HepG2 (cell line): ENCODE measurements around the gene MED9. TPM values are rescaled to one million over a fixed set of nuclear protein-coding genes. Genes with fewer than 3 reads are reported as not detected.

Experiments
- BORCS8-MEF2B ChIP-seq: sonication (generic); formaldehyde crosslinking; IDR thresholded peaks from 2 replicates; pipeline ENCODE4 v1.8.0; 2022; ENCODE audit warnings: mild to moderate bottlenecking, missing genetic modification reagents
- HDAC6 ChIP-seq: fragments of 200-600 bp; sonication (generic); IDR thresholded peaks from 2 replicates; pipeline ENCODE4 v1.7.0; 2017; ENCODE audit warnings: mild to moderate bottlenecking, antibody characterized with exemption, low read length, low read depth
- JUN ChIP-seq: sonication (generic); formaldehyde crosslinking; IDR thresholded peaks from 2 replicates; pipeline ENCODE4 v1.4.0; 2020; ENCODE audit warnings: mild to moderate bottlenecking, missing genetic modification reagents
- KLF12 ChIP-seq: sonication (generic); formaldehyde crosslinking; IDR thresholded peaks from 2 replicates; pipeline ENCODE4 v1.4.0; 2020; ENCODE audit warnings: missing genetic modification reagents, borderline replicate concordance
- MAZ ChIP-seq, 2 experiments: sonication (generic) in 1 of 2; formaldehyde crosslinking in 1 of 2; IDR thresholded peaks; 2 replicates each; pipeline versions ENCODE4 v1.5.0 to v1.6.1; 2012 to 2020; ENCODE audit warnings: low read depth in 2 of 2, mild to moderate bottlenecking in 2 of 2, borderline replicate concordance in 1 of 2, improper control_type of control experiment in 1 of 2, low read length in 1 of 2, missing genetic modification reagents in 1 of 2, moderate library complexity in 1 of 2
- SIX4 ChIP-seq: sonication (generic); formaldehyde crosslinking; IDR thresholded peaks from 2 replicates; pipeline ENCODE4 v1.4.0; 2020; ENCODE audit warnings: missing genetic modification reagents
- SNAI1 ChIP-seq: sonication (generic); formaldehyde crosslinking; IDR thresholded peaks from 2 replicates; pipeline ENCODE4 v1.5.0; 2020; ENCODE audit warnings: mild to moderate bottlenecking, missing genetic modification reagents, borderline replicate concordance
- SOX6 ChIP-seq, 2 experiments: fragments of 450-650 bp in 1 of 2; sonication (generic) in 1 of 2; formaldehyde crosslinking in 1 of 2; IDR thresholded peaks; 2 replicates each; pipeline versions ENCODE4 v1.4.0 to v1.6.1; 2017 to 2020; ENCODE audit warnings: antibody characterized with exemption in 1 of 2, mild to moderate bottlenecking in 1 of 2, missing genetic modification reagents in 1 of 2
- TOE1 ChIP-seq: sonication (generic); formaldehyde crosslinking; IDR thresholded peaks from 2 replicates; pipeline ENCODE4 v1.4.0; 2020; ENCODE audit warnings: mild to moderate bottlenecking, missing genetic modification reagents
- ZNF205 ChIP-seq: IDR thresholded peaks from 2 replicates; pipeline ENCODE4 v1.6.1; 2018; ENCODE audit warnings: missing biosample characterization, missing genetic modification reagents
- ZNF383 ChIP-seq: sonication (generic); formaldehyde crosslinking; IDR thresholded peaks from 2 replicates; pipeline ENCODE4 v1.4.0; 2020; ENCODE audit warnings: missing genetic modification reagents, mild to moderate bottlenecking, borderline replicate concordance
- ZNF496 ChIP-seq: sonication (generic); formaldehyde crosslinking; IDR thresholded peaks from 2 replicates; pipeline ENCODE4 v1.8.1; 2023; ENCODE audit warnings: mild to moderate bottlenecking, moderate library complexity, missing genetic modification reagents; ENCODE audit not compliant: insufficient replicate concordance
- ZNF543 ChIP-seq: sonication (generic); formaldehyde crosslinking; IDR thresholded peaks from 2 replicates; pipeline ENCODE4 v1.4.0; 2020; ENCODE audit warnings: mild to moderate bottlenecking, missing genetic modification reagents
- ZNF747 ChIP-seq: sonication (generic); formaldehyde crosslinking; IDR thresholded peaks from 2 replicates; pipeline ENCODE4 v1.8.1; 2023; ENCODE audit warnings: missing genetic modification reagents, mild to moderate bottlenecking, borderline replicate concordance
- ZNF891 ChIP-seq: sonication (generic); formaldehyde crosslinking; IDR thresholded peaks from 2 replicates; pipeline ENCODE4 v1.5.0; 2020; ENCODE audit warnings: mild to moderate bottlenecking, missing genetic modification reagents
- ZZZ3 ChIP-seq: sonication (generic); formaldehyde crosslinking; IDR thresholded peaks from 2 replicates; pipeline ENCODE4 v1.4.0; 2020; ENCODE audit warnings: missing genetic modification reagents, mild to moderate bottlenecking, borderline replicate concordance
- polyA plus RNA-seq, 8 experiments: library from polyadenylated mRNA; depleted of rRNA in 3 of 8; stranded (reverse) in 7 of 8; unstranded in 1 of 8; fragments of >200 nt; fragmentation: Illumina TruSeq in 4 of 8; extraction: Trizol in 4 of 8; gene quantifications; 2 replicates each; pipeline versions ENCODE4 v1.2.1 to v1.2.3, GENCODE V29; 2011 to 2016; ENCODE audit warnings: low read depth in 4 of 8, missing spikeins in 1 of 8, mixed read lengths in 1 of 8; ENCODE audit not compliant: insufficient read depth in 1 of 8
- total RNA-seq, 5 experiments: library from RNA; depleted of rRNA; stranded (reverse); fragments of >200 nt; fragmentation: Illumina TruSeq; extraction: Trizol; gene quantifications; 2 replicates each; pipeline ENCODE4 v1.2.3, GENCODE V29; 2016; ENCODE audit warnings: low read depth in 1 of 5
- TF ChIP-seq, protein P1 (sequence below): sonication (generic); formaldehyde crosslinking; IDR thresholded peaks from 2 replicates; pipeline ENCODE4 v1.5.1; 2020; ENCODE audit warnings: missing genetic modification reagents, mild to moderate bottlenecking, borderline replicate concordance
- TF ChIP-seq, protein P2 (sequence below): sonication (generic); formaldehyde crosslinking; IDR thresholded peaks from 2 replicates; pipeline ENCODE4 v1.8.0; 2022; ENCODE audit warnings: missing genetic modification reagents, mild to moderate bottlenecking, inconsistent platforms, borderline replicate concordance
- TF ChIP-seq, protein P3 (sequence below): sonication (generic); formaldehyde crosslinking; IDR thresholded peaks from 2 replicates; pipeline ENCODE4 v1.5.0; 2020; ENCODE audit warnings: missing genetic modification reagents, mild to moderate bottlenecking, borderline replicate concordance
- TF ChIP-seq, protein P4 (sequence below): sonication (generic); formaldehyde crosslinking; IDR thresholded peaks from 2 replicates; pipeline ENCODE4 v1.8.0; 2022; ENCODE audit warnings: low read depth, missing genetic modification reagents
- TF ChIP-seq, protein P5 (sequence below): sonication (generic); formaldehyde crosslinking; IDR thresholded peaks from 2 replicates; pipeline ENCODE4 v1.4.0; 2020; ENCODE audit warnings: missing genetic modification reagents, mild to moderate bottlenecking, borderline replicate concordance

The MED9 gene
- total and polyA plus RNA-seq, 2 of the 13 experiments (the other 11 are each of a cell fraction or from before 2014, with no cell fraction given), result 11.9 to 15.1 TPM

DNA sequence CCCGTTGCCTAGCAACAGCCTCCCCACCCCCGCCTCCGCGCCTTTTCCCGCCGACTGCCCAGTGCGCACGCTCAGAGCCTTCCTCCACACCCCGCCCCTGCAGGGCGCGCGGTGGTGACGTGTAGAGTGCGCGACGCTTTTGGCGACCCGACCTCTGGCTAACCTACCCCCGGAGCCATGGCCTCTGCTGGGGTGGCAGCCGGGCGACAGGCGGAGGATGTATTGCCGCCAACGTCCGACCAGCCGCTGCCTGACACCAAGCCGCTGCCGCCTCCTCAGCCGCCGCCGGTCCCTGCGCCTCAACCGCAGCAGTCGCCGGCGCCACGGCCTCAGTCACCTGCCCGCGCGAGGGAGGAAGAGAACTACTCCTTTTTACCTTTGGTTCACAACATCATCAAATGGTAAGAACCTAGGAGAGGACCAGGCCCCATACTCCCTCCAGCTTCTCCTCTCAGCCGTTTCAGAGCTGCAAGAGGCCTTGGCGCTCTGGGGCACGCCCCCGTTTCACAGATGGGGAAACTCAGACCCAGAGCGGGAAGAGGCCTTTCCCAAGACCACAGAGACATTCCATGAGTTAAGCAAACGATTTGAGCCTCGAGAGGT is at the start of gene MED9 (continued):
- TF ChIP-seq JUN (CRISPR knock-in tag) (no peak), MAZ (IDR thresholded peaks at IDR 0.05; ENCODE audit: borderline replicate concordance, low read depth, low read length) (peak; percentile 99), MAZ (CRISPR knock-in tag; IDR thresholded peaks at IDR 0.05; ENCODE audit: low read depth) (peak; percentile 97), TOE1 (CRISPR knock-in tag) (no peak), ZNF747 (CRISPR knock-in tag) (peak; percentile 64; the same call in 1 of the 2 replicates), ZZZ3 (CRISPR knock-in tag) (peak; percentile 84; the same call in 1 of the 2 replicates), ZNF543 (no peak), BORCS8-MEF2B (CRISPR knock-in tag) (peak; percentile 91), ZNF496 (CRISPR knock-in tag) (no peak), SNAI1 (CRISPR knock-in tag) (no peak), SOX6 (IDR thresholded peaks at IDR 0.05) (no peak), SOX6 (CRISPR knock-in tag; IDR thresholded peaks at IDR 0.05) (peak; percentile 26; the same call in 1 of the 2 replicates), HDAC6 (no peak), ZNF891 (CRISPR knock-in tag) (peak; percentile 90), SIX4 (CRISPR knock-in tag) (no peak), KLF12 (CRISPR knock-in tag) (no peak; the same call in 1 of the 2 replicates), ZNF383 (no peak), ZNF205 (CRISPR knock-in tag) (peak; percentile 42; the same call in 1 of the 2 replicates)
- TF ChIP-seq, protein P1, sequence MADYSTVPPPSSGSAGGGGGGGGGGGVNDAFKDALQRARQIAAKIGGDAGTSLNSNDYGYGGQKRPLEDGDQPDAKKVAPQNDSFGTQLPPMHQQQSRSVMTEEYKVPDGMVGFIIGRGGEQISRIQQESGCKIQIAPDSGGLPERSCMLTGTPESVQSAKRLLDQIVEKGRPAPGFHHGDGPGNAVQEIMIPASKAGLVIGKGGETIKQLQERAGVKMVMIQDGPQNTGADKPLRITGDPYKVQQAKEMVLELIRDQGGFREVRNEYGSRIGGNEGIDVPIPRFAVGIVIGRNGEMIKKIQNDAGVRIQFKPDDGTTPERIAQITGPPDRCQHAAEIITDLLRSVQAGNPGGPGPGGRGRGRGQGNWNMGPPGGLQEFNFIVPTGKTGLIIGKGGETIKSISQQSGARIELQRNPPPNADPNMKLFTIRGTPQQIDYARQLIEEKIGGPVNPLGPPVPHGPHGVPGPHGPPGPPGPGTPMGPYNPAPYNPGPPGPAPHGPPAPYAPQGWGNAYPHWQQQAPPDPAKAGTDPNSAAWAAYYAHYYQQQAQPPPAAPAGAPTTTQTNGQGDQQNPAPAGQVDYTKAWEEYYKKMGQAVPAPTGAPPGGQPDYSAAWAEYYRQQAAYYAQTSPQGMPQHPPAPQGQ, result no peak
- TF ChIP-seq, protein P2, sequence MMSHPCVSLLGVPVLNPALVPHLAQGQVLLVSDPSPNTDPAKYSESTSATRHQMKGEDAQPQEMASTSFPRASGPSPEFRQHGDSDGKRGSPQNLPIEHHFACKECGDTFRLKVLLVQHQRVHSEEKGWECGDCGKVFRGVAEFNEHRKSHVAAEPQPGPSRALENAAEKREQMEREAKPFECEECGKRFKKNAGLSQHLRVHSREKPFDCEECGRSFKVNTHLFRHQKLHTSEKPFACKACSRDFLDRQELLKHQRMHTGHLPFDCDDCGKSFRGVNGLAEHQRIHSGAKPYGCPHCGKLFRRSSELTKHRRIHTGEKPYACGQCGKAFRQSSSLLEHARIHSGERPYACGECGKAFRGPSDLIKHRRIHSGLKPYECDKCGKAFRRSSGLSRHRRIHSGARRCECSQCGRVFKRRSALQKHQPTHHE (CRISPR knock-in tag), result no peak
- TF ChIP-seq, protein P3, sequence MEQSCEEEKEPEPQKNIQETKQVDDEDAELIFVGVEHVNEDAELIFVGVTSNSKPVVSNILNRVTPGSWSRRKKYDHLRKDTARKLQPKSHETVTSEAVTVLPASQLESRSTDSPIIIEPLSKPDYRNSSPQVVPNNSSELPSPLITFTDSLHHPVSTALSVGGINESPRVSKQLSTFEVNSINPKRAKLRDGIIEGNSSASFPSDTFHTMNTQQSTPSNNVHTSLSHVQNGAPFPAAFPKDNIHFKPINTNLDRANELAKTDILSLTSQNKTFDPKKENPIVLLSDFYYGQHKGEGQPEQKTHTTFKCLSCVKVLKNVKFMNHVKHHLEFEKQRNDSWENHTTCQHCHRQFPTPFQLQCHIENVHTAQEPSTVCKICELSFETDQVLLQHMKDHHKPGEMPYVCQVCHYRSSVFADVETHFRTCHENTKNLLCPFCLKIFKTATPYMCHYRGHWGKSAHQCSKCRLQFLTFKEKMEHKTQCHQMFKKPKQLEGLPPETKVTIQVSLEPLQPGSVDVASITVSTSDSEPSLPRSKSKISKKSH (CRISPR knock-in tag), result peak; percentile 62; the same call in 1 of the 2 replicates
- TF ChIP-seq, protein P4, sequence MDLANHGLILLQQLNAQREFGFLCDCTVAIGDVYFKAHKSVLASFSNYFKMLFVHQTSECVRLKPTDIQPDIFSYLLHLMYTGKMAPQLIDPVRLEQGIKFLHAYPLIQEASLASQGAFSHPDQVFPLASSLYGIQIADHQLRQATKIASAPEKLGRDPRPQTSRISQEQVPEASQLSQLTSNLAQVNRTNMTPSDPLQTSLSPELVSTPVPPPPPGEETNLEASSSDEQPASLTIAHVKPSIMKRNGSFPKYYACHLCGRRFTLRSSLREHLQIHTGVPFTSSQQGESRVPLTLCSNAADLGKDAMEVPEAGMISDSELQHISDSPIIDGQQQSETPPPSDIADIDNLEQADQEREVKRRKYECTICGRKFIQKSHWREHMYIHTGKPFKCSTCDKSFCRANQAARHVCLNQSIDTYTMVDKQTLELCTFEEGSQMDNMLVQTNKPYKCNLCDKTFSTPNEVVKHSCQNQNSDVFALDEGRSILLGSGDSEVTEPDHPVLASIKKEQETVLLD, result 0 out of 2 replicates have a peak, but pooled peaks have one; percentile 27
- TF ChIP-seq, protein P5, sequence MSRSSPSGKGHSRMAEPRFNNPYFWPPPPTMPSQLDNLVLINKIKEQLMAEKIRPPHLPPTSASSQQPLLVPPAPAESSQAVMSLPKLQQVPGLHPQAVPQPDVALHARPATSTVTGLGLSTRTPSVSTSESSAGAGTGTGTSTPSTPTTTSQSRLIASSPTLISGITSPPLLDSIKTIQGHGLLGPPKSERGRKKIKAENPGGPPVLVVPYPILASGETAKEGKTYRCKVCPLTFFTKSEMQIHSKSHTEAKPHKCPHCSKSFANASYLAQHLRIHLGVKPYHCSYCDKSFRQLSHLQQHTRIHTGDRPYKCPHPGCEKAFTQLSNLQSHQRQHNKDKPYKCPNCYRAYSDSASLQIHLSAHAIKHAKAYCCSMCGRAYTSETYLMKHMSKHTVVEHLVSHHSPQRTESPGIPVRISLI (CRISPR knock-in tag), result no peak
